Peyer's patch (tissue), 4 donors: ENCODE measurements around the gene CLDN16. TPM values are rescaled to one million over a fixed set of nuclear protein-coding genes. Genes with fewer than 3 reads are reported as not detected.

ENCODE experiments used
- DNase-seq, 3 donors: peaks; one replicate each; pipeline ENCODE4 v3.0.0-alpha.2; 2017 to 2019
- H3K27ac ChIP-seq, 4 donors: fragments of 200-600 bp; sonication (generic); one replicate each; pipeline ENCODE4 v1.5.1; 2016 to 2019
- H3K27me3 ChIP-seq, 2 donors: fragments of 200-600 bp; sonication (generic); one replicate each; pipeline ENCODE4 v1.5.1; 2019
- H3K36me3 ChIP-seq, 3 donors: fragments of 200-600 bp; sonication (generic); one replicate each; pipeline ENCODE4 v1.5.1; 2016 to 2019
- H3K4me1 ChIP-seq, 4 donors: fragments of 200-600 bp; sonication (generic); one replicate each; pipeline ENCODE4 v1.5.1; 2016 to 2019
- H3K4me3 ChIP-seq, 4 donors: fragments of 200-600 bp; sonication (generic); 1 replicate in 3 of 4; 2 replicates in 1 of 4; pipeline ENCODE4 v1.5.1; 2016 to 2019; ENCODE audit warnings: mild to moderate bottlenecking in 1 of 4
- H3K9me3 ChIP-seq, 4 donors: fragments of 200-600 bp; sonication (generic); one replicate each; pipeline ENCODE4 v1.5.1; 2016 to 2019; ENCODE audit warnings: mild to moderate bottlenecking in 1 of 4
- CTCF ChIP-seq, 6 experiments: fragments of 450-650 bp in 4 of 6; fragments of 200-600 bp in 2 of 6; sonication (generic) in 1 of 6; IDR thresholded peaks; one replicate each; pipeline ENCODE4 v1.5.1; 2017 to 2019; ENCODE audit warnings: antibody characterized with exemption in 6 of 6, mild to moderate bottlenecking in 3 of 6, moderate library complexity in 1 of 6
- POLR2A ChIP-seq, 2 donors: fragments of 450-650 bp; IDR thresholded peaks; one replicate each; pipeline ENCODE4 v1.5.1; 2017; ENCODE audit warnings: antibody characterized with exemption in 2 of 2, mild to moderate bottlenecking in 2 of 2, moderate library complexity in 2 of 2
- total RNA-seq, 4 donors: library from RNA; depleted of rRNA; stranded (reverse); fragments of >200 nt; gene quantifications; one replicate each; pipeline ENCODE4 v1.1.0, GENCODE V29; 2016

The CLDN16 gene
- total RNA-seq, 4 donors from 2014 or later: not detected

- H3K27me3 ChIP-seq: no peaks in the 10 kb centered on the region
- no peak for DNase-seq
- no peaks in the 10 kb centered on the region for H3K36me3 ChIP-seq
- TF ChIP-seq POLR2A (IDR thresholded peaks at IDR 0.05): no peak
- TF ChIP-seq CTCF (IDR thresholded peaks at IDR 0.05): no peak
- H3K4me1 ChIP-seq: no peaks in the 10 kb centered on the region
- no peaks in the 10 kb centered on the region for H3K9me3 ChIP-seq
- H3K27ac ChIP-seq: no peak overlapping the region
- H3K4me3 ChIP-seq: no peak overlapping the region
Observed at GRCh38 chr3:190424108-190424477, 36.1 kb downstream of the CLDN16 start.

DNA sequence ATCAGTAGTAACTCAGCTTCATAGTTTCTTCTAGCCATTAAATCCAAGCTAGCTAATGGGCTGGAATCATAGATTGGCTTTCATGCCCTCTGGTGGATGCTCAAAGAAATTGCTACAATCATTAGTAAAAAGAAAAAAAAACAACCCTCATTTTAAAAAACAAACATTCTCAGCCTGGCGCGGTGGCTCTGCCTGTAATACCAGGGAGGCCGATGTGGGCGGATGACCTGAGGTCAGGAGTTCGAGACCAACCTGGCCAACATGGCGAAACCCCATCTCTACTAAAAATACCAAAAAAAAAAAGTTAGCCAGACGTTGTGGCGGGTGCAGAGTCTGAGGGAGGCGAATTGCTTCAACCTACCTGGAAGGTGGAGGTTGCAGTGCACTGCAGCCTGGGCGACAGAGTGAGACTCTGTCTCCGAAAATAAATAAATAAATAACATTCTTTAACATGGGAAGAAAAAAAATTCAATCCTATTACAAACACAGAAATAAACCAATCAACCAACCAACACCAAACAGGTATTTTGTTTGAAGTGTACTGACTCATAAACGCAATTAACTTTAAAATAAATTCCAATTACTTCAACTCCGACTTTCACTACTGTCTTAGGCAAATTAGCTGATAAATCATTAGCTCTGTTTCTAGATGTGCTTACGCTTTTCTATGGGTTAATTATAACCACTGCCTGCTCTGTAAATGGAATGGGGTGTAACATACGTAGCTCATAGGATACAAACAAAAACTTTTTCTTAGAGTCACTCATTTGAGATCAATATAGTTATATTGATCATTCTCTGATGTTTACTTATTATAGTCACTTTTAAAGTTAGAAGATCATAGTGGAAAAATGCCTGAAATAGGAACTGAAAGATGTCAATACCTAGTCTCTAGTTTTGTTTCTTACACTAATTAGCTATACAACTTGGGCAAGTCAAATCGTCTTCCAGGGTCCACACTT lies 36.8 kb downstream of the CLDN16 start:
- DNase-seq: peak in 1 of 3 donors; percentile 49
- H3K4me1 ChIP-seq: no peaks in the 10 kb centered on the region
- H3K4me3 ChIP-seq: no peak overlapping the region
- H3K27ac ChIP-seq: no peak overlapping the region
- H3K27me3 ChIP-seq: no peaks in the 10 kb centered on the region
- TF ChIP-seq CTCF (IDR thresholded peaks at IDR 0.05): peak in 4 of 6 experiments; percentile 49 to 59 (median 52)
- no peak for TF ChIP-seq POLR2A (IDR thresholded peaks at IDR 0.05)
- H3K9me3 ChIP-seq: no peaks in the 10 kb centered on the region
- H3K36me3 ChIP-seq: no peaks in the 10 kb centered on the region

DNA sequence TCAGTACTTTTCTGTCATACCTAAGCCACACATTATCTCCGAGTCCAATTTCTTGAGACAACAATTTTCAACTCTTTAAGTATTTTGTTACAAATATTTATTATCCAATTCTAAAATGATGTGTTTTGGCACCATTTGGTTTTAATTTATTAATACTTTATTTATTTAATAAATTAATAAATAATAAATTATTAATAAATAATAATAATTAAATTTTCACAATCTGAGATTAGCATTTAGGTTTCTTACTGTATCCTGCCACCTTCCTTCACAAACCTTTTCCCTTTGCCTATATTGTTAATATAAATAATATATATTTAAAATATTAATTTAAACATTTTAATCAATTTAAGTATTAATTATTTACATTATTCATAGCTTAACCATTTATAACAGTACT lies 37.9 kb downstream of the CLDN16 start:
- TF ChIP-seq POLR2A (IDR thresholded peaks at IDR 0.05) (no peak), CTCF (IDR thresholded peaks at IDR 0.05) (no peak)
- no peak overlapping the region for H3K27ac ChIP-seq
- H3K4me3 ChIP-seq: no peak overlapping the region
- no peaks in the 10 kb centered on the region for H3K36me3 ChIP-seq
- H3K27me3 ChIP-seq: no peaks in the 10 kb centered on the region
- DNase-seq: no peak
- H3K9me3 ChIP-seq: no peaks in the 10 kb centered on the region
- H3K4me1 ChIP-seq: no peaks in the 10 kb centered on the region

DNA sequence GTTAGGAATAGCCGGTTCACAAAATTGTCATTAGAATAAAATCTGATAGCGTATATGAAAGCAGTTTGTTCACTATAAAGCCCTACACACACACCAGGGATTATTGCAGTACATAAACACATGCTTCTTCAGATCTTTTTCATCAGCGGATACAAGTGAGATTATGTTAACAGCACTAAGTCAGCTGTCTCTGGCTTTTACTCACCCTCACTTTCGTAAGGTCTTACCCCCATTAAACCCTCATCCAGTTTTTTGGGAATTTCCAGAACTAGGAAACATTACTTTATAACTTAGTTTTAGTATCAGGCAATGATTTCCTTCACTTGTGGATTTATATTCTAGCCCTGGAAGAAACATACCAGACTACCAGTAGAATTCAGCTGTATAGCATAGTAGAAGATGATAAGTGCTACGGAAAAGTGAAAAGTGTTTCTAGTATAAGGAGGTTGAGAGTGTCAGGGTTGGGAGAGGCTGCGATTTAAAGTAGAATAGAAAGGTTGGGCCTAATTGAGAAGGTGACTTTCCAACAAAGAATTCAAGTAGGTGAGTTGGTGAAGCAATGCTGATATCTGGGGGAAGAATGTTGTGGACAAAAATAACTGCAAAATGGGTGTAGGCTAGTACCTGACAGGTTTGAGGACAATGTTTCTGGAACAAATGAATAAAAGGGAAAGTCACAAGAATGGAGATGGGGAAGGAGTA lies 39.0 kb downstream of the CLDN16 start:
- no peaks in the 10 kb centered on the region for H3K36me3 ChIP-seq
- no peak overlapping the region for H3K27ac ChIP-seq
- no peaks in the 10 kb centered on the region for H3K27me3 ChIP-seq
- no peaks in the 10 kb centered on the region for H3K4me1 ChIP-seq
- no peak for DNase-seq
- no peak for TF ChIP-seq CTCF (IDR thresholded peaks at IDR 0.05)
- TF ChIP-seq POLR2A (IDR thresholded peaks at IDR 0.05): no peak
- H3K9me3 ChIP-seq: no peaks in the 10 kb centered on the region
- no peak overlapping the region for H3K4me3 ChIP-seq

DNA sequence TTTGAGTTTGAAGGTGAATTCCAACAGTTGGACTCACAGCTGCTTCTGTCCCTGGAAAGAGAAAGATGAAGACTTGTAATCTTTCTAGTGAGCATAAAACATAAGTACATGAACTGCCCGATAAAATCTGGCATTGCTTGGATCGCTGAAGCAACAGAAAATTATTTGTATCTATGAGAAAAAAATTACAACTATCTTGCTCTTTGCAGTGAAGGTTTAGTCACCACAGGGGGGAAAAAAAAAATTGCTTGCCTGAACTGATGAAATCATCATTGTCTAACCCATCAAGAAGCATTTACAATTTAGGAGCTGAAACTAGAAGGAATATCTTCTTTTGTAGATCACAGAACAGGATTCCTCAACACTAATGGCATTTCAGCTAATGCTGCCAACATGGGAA lies 41.7 kb downstream of the CLDN16 start:
- no peaks in the 10 kb centered on the region for H3K27me3 ChIP-seq
- H3K27ac ChIP-seq: no peak overlapping the region
- no peak for TF ChIP-seq CTCF (IDR thresholded peaks at IDR 0.05)
- no peak for TF ChIP-seq POLR2A (IDR thresholded peaks at IDR 0.05)
- no peak for DNase-seq
- no peaks in the 10 kb centered on the region for H3K9me3 ChIP-seq
- no peaks in the 10 kb centered on the region for H3K4me1 ChIP-seq
- no peaks in the 10 kb centered on the region for H3K36me3 ChIP-seq
- no peak overlapping the region for H3K4me3 ChIP-seq
